ENCODE results near the gene JADE2.
"Not testable (repeated sequence)": the region's sequence is repeated elsewhere in the genome, so short reads cannot be mapped to it uniquely, and the experiment has no call there.

JADE2 gene

GRCh38 chr5:134554319-134555222 is 29.1 kb downstream of the JADE2 start:
- no peak for DNase-seq

GRCh38 chr5:134555223-134555889 is 29.9 kb downstream of the JADE2 start:
- DNase-seq = no peak

GRCh38 chr5:134555890-134556311 is 30.4 kb downstream of the JADE2 start:
- peak; percentile 2 for DNase-seq

GRCh38 chr5:134556588-134556987 is 31.1 kb downstream of the JADE2 start:
- not testable (repeated sequence) for DNase-seq

GRCh38 chr5:134556994-134557393 is 31.5 kb downstream of the JADE2 start:
- no peak for DNase-seq

GRCh38 chr5:134559672-134560071 is 34.2 kb downstream of the JADE2 start:
- DNase-seq = no peak

- no peak for DNase-seq
Observed at GRCh38 chr5:134560698-134561097, 35.2 kb downstream of the JADE2 start.

- DNase-seq = no peak
Observed at GRCh38 chr5:134561871-134562296, 36.4 kb downstream of the JADE2 start.

GRCh38 chr5:134563221-134563620 is 37.8 kb downstream of the JADE2 start:
- DNase-seq = no peak

GRCh38 chr5:134563962-134564361 is 38.5 kb downstream of the JADE2 start:
- DNase-seq = no peak

GRCh38 chr5:134564396-134564795 is 38.9 kb downstream of the JADE2 start:
- no peak for DNase-seq

- no peak for DNase-seq
Observed at GRCh38 chr5:134565791-134566740, 40.6 kb downstream of the JADE2 start.

- DNase-seq = no peak
Observed at GRCh38 chr5:134566741-134567221, 41.3 kb downstream of the JADE2 start.

GRCh38 chr5:134567641-134568336 is 42.3 kb downstream of the JADE2 start:
- no peak for DNase-seq

- no peak for DNase-seq
Observed at GRCh38 chr5:134568337-134568700, 42.8 kb downstream of the JADE2 start.

GRCh38 chr5:134568761-134569695 is 43.6 kb downstream of the JADE2 start:
- no peak for DNase-seq

- DNase-seq = no peak
Observed at GRCh38 chr5:134569758-134570364, 44.4 kb downstream of the JADE2 start.

GRCh38 chr5:134570365-134570758 is 44.9 kb downstream of the JADE2 start:
- no peak for DNase-seq

- DNase-seq = no peak
Observed at GRCh38 chr5:134570886-134571285, 45.4 kb downstream of the JADE2 start.

- DNase-seq = no peak
Observed at GRCh38 chr5:134571693-134572405, 46.4 kb downstream of the JADE2 start.

Measured in OCI-M1 (cell line).